HG03469 (cell line): ENCODE results near the gene CDON.
A peak's percentile ranks its signal among the peaks of the same experiment; 100 is the strongest.
"Not testable (repeated sequence)": the region's sequence is repeated elsewhere in the genome, so short reads cannot be mapped to it uniquely, and the experiment has no call there.

Source experiments
- ATAC-seq: cut with Tn5 transposase; IDR thresholded peaks from one replicate; pipeline ENCODE4 v1.9.1; 2021; ENCODE audit warnings: mild to moderate bottlenecking, moderate library complexity, moderate number of reproducible peaks; ENCODE audit not compliant: unreplicated experiment

Gene CDON

DNA sequence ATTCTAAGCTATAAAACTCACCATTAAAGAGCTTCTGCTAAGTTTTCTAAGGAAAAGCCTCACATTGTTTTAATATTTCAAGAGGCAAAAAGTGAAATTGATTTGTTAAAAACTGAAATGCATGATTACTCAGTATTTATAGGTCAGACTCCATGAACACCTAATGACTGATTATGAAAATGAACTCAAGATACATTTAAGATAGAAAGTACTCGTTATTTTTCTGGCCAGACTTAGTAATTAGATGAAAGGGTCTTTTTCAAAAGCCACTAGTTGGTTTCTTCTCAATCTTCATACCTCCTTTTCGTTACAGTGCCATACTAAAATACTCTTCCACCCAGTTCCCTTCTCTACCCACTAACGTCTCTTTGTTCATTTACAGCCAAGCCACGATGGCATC is 60.5 kb downstream of the CDON start:
- no peak for ATAC-seq

DNA sequence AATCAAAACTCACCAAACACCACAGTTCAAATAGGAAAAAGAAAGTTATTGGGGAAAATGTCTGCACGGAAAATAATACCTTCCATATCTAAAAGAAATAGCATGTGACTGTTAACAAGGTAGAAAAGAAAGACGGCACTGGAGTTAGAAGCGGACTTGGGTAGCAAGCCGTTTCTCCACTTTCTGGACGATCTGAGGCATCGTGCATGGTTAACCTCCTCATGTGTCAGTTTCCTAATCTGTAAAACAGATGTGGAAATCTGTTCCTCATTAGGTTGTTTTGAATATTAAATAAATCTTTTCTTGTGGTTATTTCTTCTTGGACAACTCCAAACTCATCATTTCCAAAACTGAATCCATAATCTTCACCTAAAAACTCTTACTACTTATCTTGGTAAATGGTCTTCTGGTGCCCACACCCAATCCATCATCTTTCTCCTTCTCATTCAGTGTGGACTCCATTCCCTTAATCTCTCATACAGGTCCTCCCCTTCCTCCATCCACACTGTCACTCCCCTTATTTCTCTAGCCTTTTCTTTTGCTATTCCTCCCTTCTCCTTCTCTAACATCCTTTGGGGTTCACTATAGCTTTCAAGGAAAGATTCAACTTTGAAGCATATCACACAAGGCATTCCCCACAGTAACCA is 63.3 kb downstream of the CDON start:
- no peak for ATAC-seq

DNA sequence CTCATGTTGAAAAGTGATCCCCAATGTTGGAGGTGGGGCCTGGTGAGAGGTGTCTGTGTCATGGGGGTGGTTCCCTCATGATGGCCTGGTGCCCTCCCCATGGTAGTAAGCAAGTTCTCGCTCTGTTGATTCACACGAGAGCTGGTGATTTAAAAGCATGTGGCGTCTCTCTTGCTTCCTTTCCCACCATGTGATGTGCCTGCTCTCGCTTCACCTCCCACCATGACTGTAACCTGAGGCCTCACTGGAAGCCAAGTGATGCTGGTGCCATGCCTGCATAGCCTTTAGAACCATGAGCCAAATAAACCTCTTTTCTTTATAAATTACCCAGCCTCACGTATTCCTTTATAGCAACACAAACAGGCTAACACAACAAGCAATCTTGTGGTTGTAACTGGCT is 64.4 kb downstream of the CDON start:
- ATAC-seq: no peak

DNA sequence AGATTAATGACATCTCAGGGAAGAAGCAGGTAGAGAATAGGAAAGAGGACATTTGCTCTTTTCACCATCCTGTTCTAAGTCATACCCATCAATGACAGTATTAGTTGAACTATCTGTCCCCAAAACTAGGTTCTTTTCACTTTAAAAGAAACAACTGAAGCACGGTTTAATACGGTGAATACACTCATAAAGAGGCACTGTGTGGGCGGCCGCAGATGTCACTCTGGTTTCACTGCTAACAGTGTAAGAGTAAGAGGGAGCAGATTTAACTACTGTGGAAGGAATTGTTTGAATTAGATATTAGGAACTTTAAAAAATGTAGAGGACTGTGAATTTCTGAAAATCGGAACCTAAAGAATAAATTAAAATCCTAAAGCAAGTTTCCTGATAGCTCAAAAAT is 67.4 kb downstream of the CDON start:
- peak; percentile 94 for ATAC-seq

DNA sequence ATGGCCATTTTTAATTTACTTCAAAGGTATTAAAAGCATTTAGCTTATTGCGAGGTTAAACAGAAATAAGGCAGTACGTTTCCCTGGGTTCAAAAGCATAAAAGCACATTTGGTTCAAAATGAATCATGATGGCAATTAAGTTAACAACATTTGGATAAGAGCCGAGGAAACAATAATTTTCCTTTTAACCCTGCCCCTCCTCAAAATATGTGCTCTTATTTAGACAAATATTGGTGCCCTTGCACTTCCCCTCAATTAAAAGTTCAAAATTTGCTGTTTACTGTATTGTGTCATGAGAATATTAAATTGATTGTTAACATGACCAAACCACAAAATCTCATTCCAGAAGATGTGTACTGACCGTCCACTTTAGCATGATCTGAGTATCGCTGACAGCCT is 68.2 kb downstream of the CDON start:
- no peak for ATAC-seq

DNA sequence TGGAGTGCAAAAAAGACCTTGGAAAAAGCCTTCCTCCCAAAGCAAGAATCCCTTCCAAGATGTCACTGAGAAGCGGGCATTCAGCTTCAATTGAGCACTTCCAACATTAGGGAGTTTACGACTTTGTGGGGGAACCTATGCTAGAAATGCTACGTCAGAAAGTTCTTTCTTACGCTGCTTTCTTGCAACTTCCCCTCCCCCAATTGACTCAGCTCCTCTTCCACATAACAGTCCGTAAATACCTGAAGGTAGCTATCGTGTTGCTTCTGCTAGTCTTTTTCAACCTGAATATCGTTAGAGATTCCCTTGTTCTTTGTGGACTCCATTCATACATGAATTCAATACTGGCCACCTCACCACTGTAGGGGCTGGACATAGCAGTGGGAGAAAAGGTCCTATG is 69.8 kb downstream of the CDON start:
- no peak for ATAC-seq

DNA sequence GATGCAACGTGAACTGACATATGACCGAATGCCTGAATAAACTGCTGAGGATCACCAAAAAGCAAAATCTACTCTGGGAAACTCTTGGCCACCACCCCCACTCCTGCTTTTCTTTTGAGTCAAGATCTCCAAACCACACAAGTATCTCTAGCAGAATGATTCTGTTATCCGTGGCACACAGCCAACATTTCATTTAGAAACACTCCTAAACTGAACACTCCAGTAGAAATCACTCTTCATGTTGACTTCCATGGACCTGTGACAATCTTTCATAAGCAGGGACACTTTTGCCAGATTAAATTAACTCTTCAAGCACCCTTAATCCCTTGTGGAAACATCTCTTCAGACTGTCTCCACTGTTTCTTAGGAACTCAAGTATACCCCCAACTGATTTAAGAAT is 72.4 kb downstream of the CDON start:
- no peak for ATAC-seq

DNA sequence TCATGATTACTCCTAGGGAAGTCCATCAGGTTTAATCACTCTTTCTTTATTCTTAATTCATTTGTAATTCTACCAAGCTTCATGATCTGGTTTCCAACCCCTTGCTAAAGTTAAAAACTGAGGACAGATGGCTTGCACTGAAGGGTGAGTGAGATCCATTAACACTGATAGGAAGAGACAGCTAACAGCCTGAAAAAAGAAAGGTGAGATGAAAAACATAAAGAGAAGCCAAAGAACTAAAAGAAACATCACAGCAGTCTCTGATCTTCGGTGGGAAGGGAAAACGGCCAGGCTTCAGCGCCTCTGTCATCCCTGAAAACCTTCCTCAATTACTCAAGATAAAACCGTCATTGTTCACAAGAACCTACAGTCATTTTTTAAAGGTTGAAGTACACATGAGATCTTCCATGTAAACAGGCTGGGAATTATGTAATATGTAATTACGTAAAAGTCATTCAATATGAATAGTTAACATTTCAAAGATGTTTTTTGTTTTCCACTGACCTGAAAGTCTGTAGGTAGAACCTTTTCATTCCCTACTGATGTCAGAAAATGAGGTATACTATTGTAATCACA is 75.5 kb downstream of the CDON start:
- no peak for ATAC-seq

DNA sequence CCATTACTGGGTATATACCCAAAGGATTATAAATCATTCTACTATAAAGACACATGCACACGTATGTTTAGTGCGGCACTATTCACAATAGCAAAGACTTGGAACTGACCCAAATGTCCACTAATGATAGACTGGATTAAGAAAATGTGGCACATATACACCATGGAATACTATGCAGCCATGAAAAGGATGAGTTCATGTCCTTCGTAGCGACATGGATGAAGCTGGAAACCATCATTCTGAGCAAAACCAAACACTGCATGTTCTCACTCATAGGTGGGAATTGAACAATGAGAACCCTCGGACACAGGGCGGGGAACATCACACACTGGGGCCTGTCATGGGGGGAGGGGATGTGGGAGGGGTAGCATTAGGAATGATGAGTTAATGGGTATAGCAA is 76.7 kb downstream of the CDON start:
- ATAC-seq: not testable (repeated sequence)

DNA sequence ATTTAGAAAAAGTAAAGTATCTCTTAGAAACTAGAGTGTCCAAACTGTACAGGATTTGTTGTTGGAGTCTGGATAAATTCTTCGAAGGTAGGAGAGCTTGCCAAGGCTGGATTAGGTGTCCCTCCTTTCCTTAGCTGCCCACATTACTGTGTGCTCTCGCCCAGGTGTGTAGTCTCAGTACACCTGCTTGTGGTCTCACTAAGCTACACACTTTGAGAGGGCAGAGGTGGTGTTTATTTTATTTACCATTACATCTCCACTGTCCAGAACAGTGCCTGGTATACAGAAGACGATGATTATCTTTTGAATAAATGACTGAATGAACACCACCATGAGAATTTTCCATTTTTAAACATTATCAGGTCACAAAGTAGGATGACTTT is 80.3 kb downstream of the CDON start:
- no peak for ATAC-seq

DNA sequence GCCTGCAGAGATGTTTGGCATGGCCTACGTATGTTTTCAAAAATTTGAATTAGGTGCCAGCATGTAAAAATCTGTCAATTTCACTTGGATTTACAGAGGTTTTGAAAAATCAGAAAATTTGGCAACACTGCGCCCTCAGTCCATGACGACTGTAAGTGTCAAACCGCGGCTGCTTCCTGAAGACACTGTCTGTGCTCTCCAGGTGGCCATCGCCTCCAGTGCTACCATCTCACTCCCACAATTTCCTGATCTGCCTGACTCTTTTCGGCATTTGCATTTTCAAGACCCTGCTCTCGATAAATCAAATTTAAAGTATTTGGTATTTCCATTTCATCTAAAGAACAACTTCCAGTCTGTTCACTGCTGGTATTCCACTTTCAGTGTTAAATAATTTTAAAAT is 82.2 kb downstream of the CDON start:
- no peak for ATAC-seq

DNA sequence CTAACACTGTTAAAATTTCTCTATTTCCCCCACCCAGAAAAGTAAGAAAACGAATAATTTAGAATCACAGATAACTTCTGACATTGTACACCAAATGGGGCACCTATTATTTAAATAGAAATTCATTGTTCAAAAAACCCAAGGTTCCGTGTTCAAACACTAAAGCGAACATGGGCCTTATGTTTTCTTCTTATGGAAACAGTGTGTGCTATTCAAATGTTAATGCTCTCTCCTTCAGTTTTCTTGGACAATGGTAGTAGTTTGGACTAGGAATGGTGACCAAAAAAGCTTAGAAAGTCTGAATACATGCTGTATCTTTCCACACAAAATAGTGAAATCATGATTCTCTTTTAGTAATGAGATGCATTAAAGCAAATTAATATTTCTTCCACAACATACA is 83.2 kb downstream of the CDON start:
- ATAC-seq: no peak

DNA sequence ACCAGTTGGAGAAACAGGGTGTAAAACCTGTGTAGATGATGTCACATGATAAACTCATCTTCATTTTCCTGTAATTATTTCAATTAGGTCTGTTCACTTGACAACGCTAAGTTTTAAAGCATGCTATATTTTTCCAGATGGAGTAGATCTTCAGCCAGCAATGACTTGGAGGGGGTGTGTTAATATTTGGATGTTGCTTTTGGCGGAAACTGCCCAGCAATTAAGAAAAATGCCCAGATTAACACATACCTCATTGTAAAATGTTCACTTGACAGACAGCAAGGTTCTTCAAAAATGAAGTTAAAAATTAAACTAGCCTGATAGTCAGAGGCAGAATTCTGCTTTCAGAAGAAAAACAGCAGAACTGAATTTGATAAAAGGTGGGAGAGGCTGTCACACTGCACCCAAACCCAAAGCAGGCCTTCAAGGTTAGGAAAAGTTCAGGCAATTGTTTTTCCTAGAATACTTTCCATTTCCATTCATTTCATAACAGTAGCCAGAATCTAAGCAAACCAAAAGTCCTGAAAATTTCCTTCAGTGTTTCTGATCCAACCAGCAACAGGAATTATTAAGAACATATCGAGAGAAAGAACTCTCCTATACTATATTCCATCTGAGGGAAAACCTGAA is 83.8 kb downstream of the CDON start:
- no peak for ATAC-seq

DNA sequence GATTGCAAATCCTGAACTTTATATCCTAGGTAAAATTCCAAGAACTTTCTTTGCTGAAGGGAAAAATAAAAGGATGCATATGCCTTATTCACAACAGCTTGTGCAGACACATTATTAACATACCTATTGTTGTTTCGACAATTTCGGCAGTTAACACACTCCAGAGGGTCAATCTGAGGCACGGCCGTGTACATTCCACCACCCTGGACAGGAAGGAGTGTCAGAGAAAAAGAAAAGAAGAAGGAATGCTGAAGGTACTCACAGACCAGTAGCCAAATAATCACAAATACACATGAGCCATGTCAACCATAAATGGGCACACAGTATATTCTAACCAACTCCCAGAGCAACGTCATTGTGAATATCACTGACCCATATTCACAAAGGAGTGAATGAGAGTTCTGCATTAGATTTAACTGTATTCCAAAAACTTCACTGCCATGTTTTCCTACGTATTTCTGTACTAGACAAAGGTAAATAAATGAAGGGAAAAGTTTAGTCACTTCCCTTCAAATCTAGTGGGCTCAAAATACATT is 84.4 kb downstream of the CDON start:
- ATAC-seq: no peak

DNA sequence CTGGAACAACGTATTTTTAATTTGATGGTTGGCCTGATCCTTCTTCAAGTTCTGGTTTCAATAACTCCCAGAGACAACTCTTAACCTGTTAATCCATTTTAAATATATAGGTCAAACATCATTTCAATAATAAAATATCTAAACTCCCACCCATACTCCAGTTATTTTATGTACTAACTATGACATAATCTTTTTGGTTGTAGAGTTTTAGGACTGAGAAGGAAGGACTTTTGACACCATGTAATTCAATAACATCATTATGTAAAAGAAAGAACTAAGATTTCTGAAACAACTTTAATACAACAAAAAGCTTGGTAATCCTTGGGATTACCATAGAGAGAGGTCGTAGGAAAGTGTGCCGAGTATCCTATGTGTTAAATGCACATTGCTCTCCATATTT is 85.3 kb downstream of the CDON start:
- no peak for ATAC-seq

DNA sequence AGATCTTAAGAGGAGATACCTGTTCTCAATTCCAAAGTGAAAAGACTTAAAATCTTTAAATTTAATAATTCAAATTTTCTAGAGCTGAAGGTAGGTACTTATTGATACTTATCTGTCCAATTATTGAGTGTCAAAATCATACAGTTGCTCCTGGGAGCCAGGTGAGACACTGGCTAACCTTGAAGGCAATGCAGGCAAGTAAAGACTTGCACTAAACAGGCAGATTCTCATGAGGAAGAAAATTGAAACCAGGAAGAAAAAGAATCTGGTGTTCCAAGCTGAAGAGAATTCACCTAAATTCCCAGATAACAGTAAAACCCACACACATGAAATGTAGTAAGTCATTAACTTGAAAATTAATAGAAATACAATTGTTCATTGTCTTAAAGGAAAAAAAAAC is 86.5 kb downstream of the CDON start:
- no peak for ATAC-seq

DNA sequence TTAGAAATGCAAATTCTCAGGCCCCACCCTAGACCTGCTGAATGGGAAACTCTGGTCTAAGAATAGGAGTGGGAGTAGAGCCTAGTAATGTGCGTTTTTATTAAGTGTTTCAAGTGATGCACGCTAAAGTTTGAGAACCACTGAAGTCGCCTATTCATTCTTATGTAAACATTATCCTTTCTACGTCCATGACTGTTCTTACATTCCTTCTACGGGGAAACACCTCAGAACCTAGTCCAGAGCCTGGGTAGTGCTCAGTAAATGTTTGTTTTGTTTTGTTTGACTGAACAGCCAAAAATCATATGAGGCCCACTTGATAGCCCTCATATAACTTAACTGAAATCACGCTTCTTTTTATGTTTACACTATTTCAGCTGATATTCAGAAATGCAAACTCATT is 87.0 kb downstream of the CDON start:
- ATAC-seq: no peak

DNA sequence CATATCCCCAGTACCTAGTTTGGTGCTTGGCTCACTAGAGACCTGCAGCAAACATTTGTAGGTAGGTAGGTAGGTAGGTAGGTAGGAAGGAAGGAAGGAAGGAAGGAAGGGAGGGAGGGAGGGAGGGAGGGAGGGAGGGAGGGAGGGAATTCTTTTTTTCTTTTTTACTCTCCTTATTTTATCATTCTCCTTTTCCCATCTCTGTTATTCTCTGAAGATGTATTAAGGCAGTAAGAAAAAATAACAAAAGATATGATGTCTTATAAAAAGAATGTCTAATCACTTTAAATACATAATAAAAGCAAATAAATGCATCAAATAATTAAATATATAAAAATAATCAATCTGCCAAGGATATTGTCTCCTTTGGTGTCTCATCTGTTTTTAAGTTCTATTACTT is 88.4 kb downstream of the CDON start:
- no peak for ATAC-seq

DNA sequence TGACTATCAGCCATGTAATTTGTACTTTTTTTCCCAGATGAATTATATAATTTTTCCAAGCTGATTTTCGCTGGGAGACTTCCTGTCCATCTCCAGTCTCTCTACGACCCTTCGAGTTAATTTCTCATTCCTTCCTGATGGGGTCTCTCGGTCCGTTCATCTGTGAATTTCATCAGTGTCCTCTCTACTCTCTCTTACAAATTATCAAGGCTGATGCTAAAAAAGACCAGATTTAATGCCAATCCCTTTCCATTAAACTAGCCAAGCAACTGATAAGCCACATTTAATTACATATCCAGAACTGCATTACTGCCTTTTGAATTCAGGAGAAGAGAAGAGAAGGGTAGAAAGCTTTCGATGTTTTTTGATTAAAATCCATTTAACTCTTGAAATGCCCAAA is 91.0 kb downstream of the CDON start:
- no peak for ATAC-seq

DNA sequence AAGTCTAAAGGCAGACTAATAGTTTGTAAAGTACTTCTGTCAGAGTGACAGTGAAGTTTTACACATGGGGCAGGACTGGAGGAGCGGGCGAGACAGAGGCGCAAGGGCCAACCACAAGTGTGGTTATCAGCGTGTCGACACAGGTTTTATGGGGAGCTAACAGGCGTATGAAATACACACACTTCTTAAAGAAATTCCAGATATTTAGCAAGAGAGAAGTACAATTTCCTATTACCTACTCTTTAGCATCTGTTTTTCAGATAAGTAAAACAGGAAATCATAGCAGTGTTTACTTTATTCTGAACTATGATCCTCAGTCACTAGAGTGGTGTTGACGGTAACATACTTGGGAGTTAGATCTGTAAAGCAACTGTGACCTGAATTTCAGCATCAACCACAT is 94.3 kb downstream of the CDON start:
- no peak for ATAC-seq

DNA sequence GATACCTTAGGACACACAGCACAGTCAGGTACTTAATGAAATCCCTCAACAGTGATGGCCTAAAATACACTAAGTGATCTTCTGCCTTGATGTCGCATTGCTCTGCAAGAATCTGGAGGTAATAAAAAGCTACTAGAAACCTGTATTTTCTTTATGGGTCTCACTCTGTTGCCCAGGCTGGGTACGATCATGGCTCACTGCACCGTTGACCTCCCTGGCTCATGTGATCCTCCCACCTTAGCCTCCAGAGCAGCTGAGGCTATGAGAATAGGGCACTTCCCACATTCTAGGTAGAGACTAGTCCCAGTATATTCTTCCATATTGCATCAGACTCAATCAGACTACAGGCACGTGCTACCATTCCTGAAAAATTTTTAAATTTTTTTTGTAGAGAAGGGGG is 95.2 kb downstream of the CDON start:
- no peak for ATAC-seq

DNA sequence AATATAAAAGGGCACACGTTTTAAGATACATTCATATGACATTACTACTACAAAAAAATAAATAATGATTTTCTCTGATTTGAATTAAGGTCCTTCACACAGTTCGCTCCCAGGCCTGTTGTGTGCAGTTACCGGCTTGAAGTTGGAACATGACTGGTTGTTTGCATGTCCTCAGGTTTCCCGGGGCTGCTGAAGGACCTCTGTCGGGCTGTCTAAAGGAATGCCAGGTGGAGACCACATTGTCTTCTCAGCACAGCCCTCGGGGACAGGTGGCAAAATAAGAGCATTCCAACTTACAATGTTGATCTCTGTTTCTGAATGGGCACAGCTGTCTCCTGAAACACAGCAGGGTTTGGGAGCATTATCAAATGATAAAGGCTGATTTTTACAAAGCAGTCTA is 101.9 kb downstream of the CDON start:
- no peak for ATAC-seq

DNA sequence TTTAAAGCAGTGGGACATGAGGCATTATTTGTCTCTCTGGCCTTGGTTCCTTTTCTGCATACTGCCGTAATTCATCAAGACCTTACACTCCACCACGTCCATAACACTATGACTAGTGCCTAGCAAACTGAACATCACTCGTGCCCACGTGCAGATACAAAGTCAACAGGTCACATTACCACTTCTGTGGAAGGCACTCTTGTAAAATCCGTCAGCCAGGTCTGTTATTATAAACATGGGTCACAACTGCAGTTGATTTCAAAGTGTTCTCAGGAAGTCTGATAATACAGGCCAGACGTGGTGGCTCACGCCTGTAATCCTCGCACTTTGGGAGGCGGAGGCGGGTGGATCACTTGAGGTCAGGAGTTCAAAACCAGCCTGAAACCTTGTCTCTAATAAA is 102.7 kb downstream of the CDON start:
- no peak for ATAC-seq
